ENCODE measurements around the gene FCAR.
"Not testable (repeated sequence)": the region's sequence is repeated elsewhere in the genome, so short reads cannot be mapped to it uniquely, and the experiment has no call there.

Gene FCAR

GRCh38 chr19:54873990-54874389 is at the start of gene FCAR:
Gene FCAR, plus strand, starts transcription at chr19:54874235. Its CDS starts 55 bp downstream, at chr19:54874290.
- no peak for DNase-seq

GRCh38 chr19:54824416-54824815 is 49.6 kb upstream of the FCAR start:
- DNase-seq, result not testable (repeated sequence)

GRCh38 chr19:54825326-54825725 is 48.7 kb upstream of the FCAR start:
- DNase-seq, result not testable (repeated sequence)

GRCh38 chr19:54828064-54828463 is 46.0 kb upstream of the FCAR start:
- not testable (repeated sequence) for DNase-seq

- DNase-seq, result not testable (repeated sequence)
Measured at GRCh38 chr19:54832496-54832895, 41.5 kb upstream of the FCAR start, which contains the start of gene KIR2DS4. Gene KIR2DS4, plus strand, starts transcription at chr19:54832676.

- not testable (repeated sequence) for DNase-seq
Measured at GRCh38 chr19:54835126-54835525, 38.9 kb upstream of the FCAR start.

GRCh38 chr19:54837522-54837921 is 36.5 kb upstream of the FCAR start:
- not testable (repeated sequence) for DNase-seq

- not testable (repeated sequence) for DNase-seq
Measured at GRCh38 chr19:54843171-54843570, 30.9 kb upstream of the FCAR start.

- DNase-seq, result not testable (repeated sequence)
Measured at GRCh38 chr19:54850061-54850640, 23.9 kb upstream of the FCAR start, which contains the start of gene KIR3DL2. Gene KIR3DL2, plus strand, starts transcription at chr19:54850443. Its CDS starts 33 bp downstream, at chr19:54850476.

GRCh38 chr19:54850930-54851329 is 23.1 kb upstream of the FCAR start:
- no peak for DNase-seq

GRCh38 chr19:54851353-54851752 is 22.7 kb upstream of the FCAR start:
- no peak for DNase-seq

- DNase-seq, result not testable (repeated sequence)
Measured at GRCh38 chr19:54855241-54855640, 18.8 kb upstream of the FCAR start.

- DNase-seq, result not testable (repeated sequence)
Measured at GRCh38 chr19:54858476-54858875, 15.6 kb upstream of the FCAR start.

- not testable (repeated sequence) for DNase-seq
Measured at GRCh38 chr19:54859421-54859820, 14.6 kb upstream of the FCAR start.

- DNase-seq, result not testable (repeated sequence)
Measured at GRCh38 chr19:54863459-54863858, 10.6 kb upstream of the FCAR start.

- no peak for DNase-seq
Measured at GRCh38 chr19:54871696-54872095, 2.3 kb upstream of the FCAR start.

- no peak for DNase-seq
Measured at GRCh38 chr19:54875506-54875905, 1.5 kb downstream of the FCAR start.

GRCh38 chr19:54877471-54877870 is 3.4 kb downstream of the FCAR start:
- DNase-seq, result no peak

- no peak for DNase-seq
Measured at GRCh38 chr19:54881884-54882283, 7.8 kb downstream of the FCAR start.

GRCh38 chr19:54882758-54883157 is 8.7 kb downstream of the FCAR start:
- DNase-seq, result no peak

GRCh38 chr19:54883228-54883627 is 9.2 kb downstream of the FCAR start:
- no peak for DNase-seq

GRCh38 chr19:54888239-54888638 is 14.2 kb downstream of the FCAR start:
- no peak for DNase-seq

- no peak for DNase-seq
Measured at GRCh38 chr19:54889566-54889965, 15.5 kb downstream of the FCAR start.

GRCh38 chr19:54893406-54893805 is 19.4 kb downstream of the FCAR start:
- no peak for DNase-seq

- DNase-seq, result not testable (repeated sequence)
Measured at GRCh38 chr19:54894106-54894505, 20.1 kb downstream of the FCAR start.

Data from NCI-H1930 (cell line).